Amniotic stem cell (primary cell): Measurements from ENCODE around the gene PNLIPRP1.

Experiments used
- DNase-seq: peaks from one replicate; lab custom pipeline; 2025; lab: John Stamatoyannopoulos, UW

Gene PNLIPRP1

GRCh38 chr10:116599991-116600390 is 9.2 kb downstream of the PNLIPRP1 start:
- DNase-seq, result no peak

- DNase-seq, result no peak
Measured at GRCh38 chr10:116602648-116603400, 12.1 kb downstream of the PNLIPRP1 start.

- DNase-seq, result no peak
Measured at GRCh38 chr10:116606061-116606483, 15.3 kb downstream of the PNLIPRP1 start.

GRCh38 chr10:116607336-116607735 is 16.6 kb downstream of the PNLIPRP1 start:
- no peak for DNase-seq

GRCh38 chr10:116608686-116609594 is 18.2 kb downstream of the PNLIPRP1 start:
- no peak for DNase-seq

GRCh38 chr10:116610443-116611152 is 19.8 kb downstream of the PNLIPRP1 start:
- DNase-seq, result no peak

- no peak for DNase-seq
Measured at GRCh38 chr10:116611153-116611545, 20.4 kb downstream of the PNLIPRP1 start.

GRCh38 chr10:116612107-116612769 is 21.5 kb downstream of the PNLIPRP1 start:
- no peak for DNase-seq

DNA sequence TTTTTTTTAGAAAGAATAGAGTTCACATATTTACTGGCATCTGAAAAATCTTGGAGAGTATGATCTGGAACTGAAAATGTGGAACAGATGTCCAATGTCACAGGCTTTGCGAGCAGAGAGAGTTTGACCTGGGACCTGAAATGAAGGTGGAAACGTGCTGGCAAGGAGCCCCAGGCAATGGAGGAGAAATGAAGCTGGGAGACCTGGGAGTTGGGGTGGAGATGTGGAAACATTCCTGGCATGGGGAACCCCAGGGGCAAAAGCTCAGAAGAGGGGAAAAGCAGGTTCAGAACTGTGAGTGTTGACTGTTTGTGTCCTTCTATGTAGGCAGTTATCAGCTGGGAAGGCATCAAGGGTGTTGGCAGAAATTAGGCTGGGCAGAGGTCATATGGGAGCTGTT is 22.7 kb downstream of the PNLIPRP1 start:
- DNase-seq, result no peak

GRCh38 chr10:116614796-116615195 is 24.0 kb downstream of the PNLIPRP1 start:
- DNase-seq, result no peak

GRCh38 chr10:116615199-116615776 is 24.5 kb downstream of the PNLIPRP1 start:
- no peak for DNase-seq

GRCh38 chr10:116620423-116621400 is 30.0 kb downstream of the PNLIPRP1 start, which contains the start of gene PNLIPRP2:
PNLIPRP2 (plus strand) TSS chr10:116620953.
- no peak for DNase-seq

GRCh38 chr10:116621476-116621875 is 30.7 kb downstream of the PNLIPRP1 start:
- DNase-seq, result no peak

- no peak for DNase-seq
Measured at GRCh38 chr10:116621934-116622655, 31.3 kb downstream of the PNLIPRP1 start.

DNA sequence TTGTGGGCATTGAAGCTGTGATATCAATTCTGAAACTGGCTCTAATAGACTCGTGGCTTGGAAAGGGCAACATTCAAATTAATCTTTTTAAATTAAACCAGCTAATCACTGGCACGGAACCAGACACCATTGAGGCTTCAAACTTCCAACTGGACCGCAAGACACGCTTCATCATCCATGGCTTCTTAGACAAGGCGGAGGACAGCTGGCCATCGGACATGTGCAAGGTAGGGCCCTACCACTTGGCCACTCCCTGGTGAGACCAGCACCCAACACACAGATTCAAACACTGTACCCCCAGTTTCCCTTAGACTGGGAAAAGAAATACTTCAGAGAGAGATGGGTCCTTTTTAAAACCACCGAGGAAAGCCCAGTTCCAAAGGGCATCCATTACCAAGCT is 35.1 kb downstream of the PNLIPRP1 start:
- DNase-seq, result no peak

- no peak for DNase-seq
Measured at GRCh38 chr10:116626815-116627214, 36.1 kb downstream of the PNLIPRP1 start.

DNA sequence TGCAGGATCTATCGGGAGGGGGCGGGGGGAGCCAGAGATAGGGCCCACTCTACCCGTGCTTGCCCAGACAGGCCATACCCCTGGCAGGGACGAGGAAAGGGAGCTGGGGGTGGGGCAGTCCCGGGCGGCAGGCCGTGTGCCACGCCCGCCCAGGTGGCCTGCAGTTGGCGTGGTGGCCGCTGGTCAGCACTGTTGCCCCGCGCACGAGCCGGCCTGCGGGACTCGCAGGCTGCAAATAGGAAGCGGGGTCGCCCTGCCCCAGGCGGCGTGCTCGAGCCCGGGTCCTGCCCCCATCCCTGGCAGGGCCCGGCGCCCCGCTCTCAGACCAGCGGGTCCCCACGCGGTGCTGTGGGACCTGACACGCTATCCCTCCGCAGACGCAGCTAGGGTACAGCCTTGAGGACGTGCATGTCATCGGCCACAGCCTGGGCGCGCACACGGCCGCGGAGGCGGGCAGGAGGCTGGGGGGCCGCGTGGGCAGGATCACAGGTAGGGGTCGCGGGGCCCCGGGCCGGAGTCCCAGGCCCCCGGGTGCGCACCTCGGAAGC is 36.7 kb downstream of the PNLIPRP1 start:
- DNase-seq, result no peak

- DNase-seq, result no peak
Measured at GRCh38 chr10:116629340-116629739, 38.6 kb downstream of the PNLIPRP1 start.

DNA sequence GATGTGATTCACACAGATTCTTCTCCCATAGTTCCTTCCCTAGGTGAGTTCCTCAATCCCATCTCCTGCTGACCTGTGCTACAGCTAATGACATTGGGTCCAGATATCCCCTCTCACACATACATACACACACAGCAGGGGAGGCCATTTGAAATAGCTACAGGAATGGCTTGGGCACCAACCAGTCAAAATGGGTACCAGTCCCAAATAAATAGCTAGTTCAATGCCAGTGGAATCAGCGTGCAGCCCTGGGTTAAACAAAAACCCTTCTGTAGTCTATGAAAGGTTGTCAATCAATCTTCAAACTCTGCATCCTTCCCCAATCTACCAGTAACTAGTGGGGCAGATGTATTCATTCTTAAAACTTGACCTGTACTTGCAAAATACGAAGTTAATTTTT is 39.3 kb downstream of the PNLIPRP1 start:
- no peak for DNase-seq
